ENCODE results near the gene ZNF556. TPM values are rescaled to one million over a fixed set of nuclear protein-coding genes. Genes with fewer than 3 reads are reported as not detected.
A peak's percentile ranks its signal among the peaks of the same experiment; 100 is the strongest.

ZNF556 gene
- total RNA-seq, 1 donor from 2014 or later: not detected

DNA sequence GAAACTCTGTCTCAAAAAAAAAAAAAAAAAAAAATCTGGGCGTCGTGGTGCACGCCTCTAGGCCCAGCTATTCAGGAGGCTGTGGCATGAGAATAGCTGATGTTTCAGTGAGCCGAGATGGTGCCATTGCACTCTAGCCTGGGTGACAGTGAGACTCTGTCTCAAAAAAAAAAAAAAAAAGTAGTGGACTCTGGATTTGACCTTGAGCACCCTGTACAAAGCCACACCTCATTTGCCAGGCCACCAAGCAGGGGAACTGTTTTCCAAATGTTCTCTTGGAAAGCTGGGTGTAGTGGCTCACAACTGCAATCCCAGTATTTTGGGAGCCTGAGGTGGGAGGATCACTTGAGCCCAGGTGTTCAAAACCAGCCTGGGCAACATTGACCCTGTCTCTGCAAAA is 29.7 kb upstream of the ZNF556 start:
- Histone ChIP-seq H3K4me1 (peaks cover 6% of the 10 kb centered on the region), H3K9me3 (peaks cover 8% of the 10 kb centered on the region), H3K27ac (no peak overlapping the region), H3K4me3 (no peak overlapping the region), H3K36me3 (peaks cover 8 to 22% of the 10 kb centered on the region in 2 donors), H3K27me3 (no peaks in the 10 kb centered on the region)
- TF ChIP-seq CTCF (IDR thresholded peaks at IDR 0.05): no peak
- TF ChIP-seq POLR2A (IDR thresholded peaks at IDR 0.05): no peak
- no peak for TF ChIP-seq POLR2AphosphoS5 (IDR thresholded peaks at IDR 0.05; ENCODE audit: insufficient read depth in 1 of 2, low read depth in 1 of 2)
- DNase-seq (ENCODE audit: extremely low spot score in 2 of 2): no peak
- intact Hi-C loops (cut with DNase I): no loop called here

DNA sequence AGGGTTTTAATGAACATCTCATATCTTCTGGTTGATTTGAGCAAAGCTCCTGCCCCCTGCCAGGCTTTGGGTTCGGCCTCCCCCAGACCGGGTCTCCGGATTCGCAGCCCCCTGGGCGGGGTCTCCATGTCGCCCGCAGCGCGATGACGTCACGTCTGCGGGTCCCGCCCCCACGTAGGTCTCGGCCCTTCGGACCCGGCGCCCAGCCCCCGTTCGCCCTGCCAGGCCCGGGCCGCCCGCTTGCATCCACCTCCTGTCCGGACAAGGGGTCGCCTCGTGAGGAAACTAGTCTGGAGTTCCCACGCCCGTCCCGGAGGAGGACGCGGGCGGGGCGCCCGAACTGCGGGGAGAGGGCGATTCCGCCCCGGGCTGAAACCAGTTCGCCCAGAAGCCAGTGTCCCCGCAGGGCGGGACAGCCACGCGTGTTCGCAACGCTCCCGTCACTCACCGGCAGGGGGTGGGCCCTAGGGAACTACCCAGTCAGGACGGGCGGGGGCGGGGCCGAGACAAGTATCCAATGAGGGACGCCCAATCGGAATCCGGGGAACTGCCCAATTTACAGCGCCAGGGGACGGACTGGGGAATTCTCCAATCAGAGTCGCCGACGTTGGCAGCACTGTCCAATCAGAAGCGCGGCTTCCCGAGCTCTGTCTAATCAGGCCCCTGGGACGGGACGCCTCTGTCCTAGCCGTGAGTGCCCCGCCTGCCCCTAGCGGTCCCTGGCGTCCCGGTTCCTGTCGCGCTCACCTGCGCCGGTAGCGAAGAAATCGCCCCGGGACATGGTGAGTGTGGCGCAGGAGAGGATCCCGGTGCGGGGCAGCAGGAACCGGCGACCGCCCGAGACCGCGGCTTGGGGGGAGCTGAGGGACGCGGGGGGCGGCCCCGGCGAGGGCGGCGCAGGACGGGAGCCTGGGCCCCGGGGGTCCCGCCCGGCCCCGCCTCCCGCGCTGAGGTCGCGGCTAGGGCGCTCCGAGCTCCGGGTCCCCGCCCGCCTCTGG is 26.0 kb upstream of the ZNF556 start, which contains the start of gene ZNF555:
Gene ZNF555 (plus strand): TSS at position 682 of the 998 bp plus-strand sequence. CDS start 98 bp downstream, at position 780.
- Histone ChIP-seq H3K4me1 (peaks cover 14% of the 10 kb centered on the region), H3K9me3 (no peaks in the 10 kb centered on the region), H3K36me3 (peaks cover 0 to 7% of the 10 kb centered on the region in 2 donors), H3K4me3 (peak within 1 kb of the TSS; percentile 82 to 93), H3K27me3 (no peaks in the 10 kb centered on the region), H3K27ac (peak within 1 kb of the TSS; percentile 85)
- intact Hi-C loops (cut with DNase I): no loop called here
- DNase-seq (ENCODE audit: extremely low spot score in 2 of 2): peak; percentile 99 to 100
- TF ChIP-seq POLR2A (IDR thresholded peaks at IDR 0.05) (peak in 1 of 2 donors; percentile 17), CTCF (IDR thresholded peaks at IDR 0.05) (peak; percentile 14 to 72 (median 40)), POLR2AphosphoS5 (IDR thresholded peaks at IDR 0.05; ENCODE audit: insufficient read depth in 1 of 2, low read depth in 1 of 2) (peak; percentile 80 to 89)

GRCh38 chr19:2841855-2842574 is 25.1 kb upstream of the ZNF556 start:
- Histone ChIP-seq H3K9me3 (no peaks in the 10 kb centered on the region), H3K4me1 (peaks cover 14% of the 10 kb centered on the region), H3K4me3 (peak overlapping the region; percentile 82 to 93), H3K27me3 (no peaks in the 10 kb centered on the region), H3K36me3 (peaks cover 0 to 11% of the 10 kb centered on the region in 2 donors), H3K27ac (peak overlapping the region; percentile 62)
- no peak for DNase-seq (ENCODE audit: extremely low spot score in 2 of 2)
- TF ChIP-seq POLR2AphosphoS5 (IDR thresholded peaks at IDR 0.05; ENCODE audit: insufficient read depth in 1 of 2, low read depth in 1 of 2) (no peak), CTCF (IDR thresholded peaks at IDR 0.05) (no peak), POLR2A (IDR thresholded peaks at IDR 0.05) (no peak)
- intact Hi-C loops (cut with DNase I): no loop called here

- peaks cover 5% of the 10 kb centered on the region for H3K9me3 ChIP-seq
- DNase-seq (ENCODE audit: extremely low spot score in 2 of 2): no peak
These were observed 22.0 kb upstream of the ZNF556 start for GRCh38 chr19:2845107-2845506.

More at GRCh38 chr19:2845107-2845506, 22.0 kb upstream of the ZNF556 start:
- peaks cover 0 to 16% of the 10 kb centered on the region in 2 donors for H3K36me3 ChIP-seq
- no peak overlapping the region for H3K27ac ChIP-seq
- H3K4me3 ChIP-seq: no peak overlapping the region
- no peaks in the 10 kb centered on the region for H3K27me3 ChIP-seq
- TF ChIP-seq CTCF (IDR thresholded peaks at IDR 0.05) (no peak), POLR2AphosphoS5 (IDR thresholded peaks at IDR 0.05; ENCODE audit: insufficient read depth in 1 of 2, low read depth in 1 of 2) (no peak), POLR2A (IDR thresholded peaks at IDR 0.05) (no peak)
- intact Hi-C loops (cut with DNase I): no loop called here
- peaks cover 14% of the 10 kb centered on the region for H3K4me1 ChIP-seq

Measured in vagina (tissue), 2 donors.